Pons (tissue), 1 donor: ENCODE measurements around the gene ZNF626.
"Not testable (repeated sequence)": the region's sequence is repeated elsewhere in the genome, so short reads cannot be mapped to it uniquely, and the experiment has no call there.

Source experiments
- DNase-seq: peaks from one replicate; pipeline ENCODE4 v3.0.0-alpha.2; 2016; ENCODE audit warnings: low spot score

Gene ZNF626

GRCh38 chr19:20661150-20661819 is at the start of gene ZNF626:
ZNF626 (minus strand) TSS chr19:20661571; CDS start chr19:20661446, 125 bp downstream.
- peak; percentile 99 for DNase-seq

GRCh38 chr19:20669263-20669662 is 7.9 kb upstream of the ZNF626 start:
- DNase-seq = no peak

GRCh38 chr19:20667281-20667680 is 5.9 kb upstream of the ZNF626 start:
- DNase-seq = no peak

GRCh38 chr19:20664901-20665781 is 3.8 kb upstream of the ZNF626 start:
- peak; percentile 10 for DNase-seq

- DNase-seq = not testable (repeated sequence)
These were observed 3.1 kb upstream of the ZNF626 start for GRCh38 chr19:20664475-20664874.

GRCh38 chr19:20662421-20663105 is 1.2 kb upstream of the ZNF626 start:
- DNase-seq = no peak

GRCh38 chr19:20660473-20661140 is 764 bp downstream of the ZNF626 start:
- DNase-seq = peak; percentile 5

- DNase-seq = no peak
These were observed 20.8 kb downstream of the ZNF626 start for GRCh38 chr19:20640545-20640944.

GRCh38 chr19:20640023-20640422 is 21.3 kb downstream of the ZNF626 start:
- DNase-seq = no peak

- not testable (repeated sequence) for DNase-seq
These were observed 36.8 kb downstream of the ZNF626 start for GRCh38 chr19:20624560-20624959.

- DNase-seq = no peak
These were observed 45.3 kb downstream of the ZNF626 start for GRCh38 chr19:20616071-20616470.

GRCh38 chr19:20614971-20615370 is 46.4 kb downstream of the ZNF626 start:
- not testable (repeated sequence) for DNase-seq

GRCh38 chr19:20612711-20613316 is 48.6 kb downstream of the ZNF626 start:
- no peak for DNase-seq

GRCh38 chr19:20611866-20612265 is 49.5 kb downstream of the ZNF626 start:
- no peak for DNase-seq

- DNase-seq = no peak
These were observed 53.4 kb downstream of the ZNF626 start for GRCh38 chr19:20607943-20608342.
